Measurements from ENCODE around the gene CAMK1D. TPM values are rescaled to one million over a fixed set of nuclear protein-coding genes. Genes with fewer than 3 reads are reported as not detected.

CAMK1D gene
- total RNA-seq, 1 experiment from 2014 or later: 6.0 TPM

GRCh38 chr10:12507165-12507850, 158.0 kb downstream of the CAMK1D start:
- no peak overlapping the region for H3K4me2 ChIP-seq
- no peaks in the 10 kb centered on the region for H3K27me3 ChIP-seq (ENCODE audit: insufficient read depth, low read depth)
- H3K9me3 ChIP-seq (ENCODE audit: insufficient read depth, low read depth): no peaks in the 10 kb centered on the region
- no peaks in the 10 kb centered on the region for H3K79me2 ChIP-seq (ENCODE audit: low read depth)
- H4K20me1 ChIP-seq (ENCODE audit: insufficient read depth): no peaks in the 10 kb centered on the region
- DNase-seq: no peak
- H3K27ac ChIP-seq: no peak overlapping the region
- no peak for TF ChIP-seq EZH2 (IDR thresholded peaks at IDR 0.05; ENCODE audit: low read depth)
- no peak for TF ChIP-seq CTCF (conservative IDR thresholded peaks at IDR 0.05)
- H3K4me1 ChIP-seq (replicated peaks; ENCODE audit: insufficient read depth): peaks cover 9% of the 10 kb centered on the region; the same call in 1 of the 2 replicates
- H3K4me3 ChIP-seq: no peak overlapping the region
- intact Hi-C loops (cut with micrococcal nuclease; ENCODE audit: unreplicated experiment): no loop called here
- BruUV-seq (replicated peaks): no TSS peak
- no peak overlapping the region for H2AFZ ChIP-seq
- H3K9me2 ChIP-seq (ENCODE audit: insufficient read depth): no peaks in the 10 kb centered on the region
- no peaks in the 10 kb centered on the region for H3F3A ChIP-seq (ENCODE audit: insufficient read depth, low read depth)
- CTCF ChIA-PET: interaction anchor here (0.5 kb wide), 1 partner anchor 9 kb away, joined by 6 read pairs; no protein-coding TSS in a partner anchor
- no peaks in the 10 kb centered on the region for H3K36me3 ChIP-seq (ENCODE audit: low read depth)
- POLR2A ChIA-PET (ENCODE audit: unreplicated experiment): no interaction called here

- CTCF ChIA-PET: no interaction called here
- no peak overlapping the region for H3K4me3 ChIP-seq
Observed at GRCh38 chr10:12508165-12508564, 158.8 kb downstream of the CAMK1D start.

GRCh38 chr10:12509016-12509793, 159.9 kb downstream of the CAMK1D start:
- Histone ChIP-seq H3K4me3 (no peak overlapping the region), H3K27me3 (ENCODE audit: insufficient read depth, low read depth) (no peaks in the 10 kb centered on the region), H3K4me1 (replicated peaks; ENCODE audit: insufficient read depth) (no peaks in the 10 kb centered on the region), H3K27ac (no peak overlapping the region), H4K20me1 (ENCODE audit: insufficient read depth) (no peaks in the 10 kb centered on the region), H3K79me2 (ENCODE audit: low read depth) (no peaks in the 10 kb centered on the region), H3K4me2 (no peak overlapping the region), H3K9me2 (ENCODE audit: insufficient read depth) (no peaks in the 10 kb centered on the region), H3F3A (ENCODE audit: insufficient read depth, low read depth) (no peaks in the 10 kb centered on the region), H3K9me3 (ENCODE audit: insufficient read depth, low read depth) (no peaks in the 10 kb centered on the region), H3K36me3 (ENCODE audit: low read depth) (no peaks in the 10 kb centered on the region), H2AFZ (no peak overlapping the region)
- no TSS peak for BruUV-seq (replicated peaks)
- CTCF ChIA-PET: no interaction called here
- POLR2A ChIA-PET (ENCODE audit: unreplicated experiment): no interaction called here
- TF ChIP-seq CTCF (conservative IDR thresholded peaks at IDR 0.05) (no peak), EZH2 (IDR thresholded peaks at IDR 0.05; ENCODE audit: low read depth) (no peak)
- DNase-seq: no peak
- intact Hi-C loops (cut with micrococcal nuclease; ENCODE audit: unreplicated experiment): no loop called here

More at GRCh38 chr10:12508165-12508564, 158.8 kb downstream of the CAMK1D start:
- H3F3A ChIP-seq (ENCODE audit: insufficient read depth, low read depth): no peaks in the 10 kb centered on the region
- no peak overlapping the region for H3K4me2 ChIP-seq
- H3K36me3 ChIP-seq (ENCODE audit: low read depth): no peaks in the 10 kb centered on the region
- H3K9me3 ChIP-seq (ENCODE audit: insufficient read depth, low read depth): no peaks in the 10 kb centered on the region
- POLR2A ChIA-PET (ENCODE audit: unreplicated experiment): no interaction called here
- no peaks in the 10 kb centered on the region for H3K9me2 ChIP-seq (ENCODE audit: insufficient read depth)
- no peak overlapping the region for H2AFZ ChIP-seq
- no peaks in the 10 kb centered on the region for H3K79me2 ChIP-seq (ENCODE audit: low read depth)
- H3K27ac ChIP-seq: no peak overlapping the region
- intact Hi-C loops (cut with micrococcal nuclease; ENCODE audit: unreplicated experiment): no loop called here
- no peaks in the 10 kb centered on the region for H4K20me1 ChIP-seq (ENCODE audit: insufficient read depth)
- BruUV-seq (replicated peaks): no TSS peak
- H3K27me3 ChIP-seq (ENCODE audit: insufficient read depth, low read depth): no peaks in the 10 kb centered on the region
- peaks cover 7% of the 10 kb centered on the region; the same call in 1 of the 2 replicates for H3K4me1 ChIP-seq (replicated peaks; ENCODE audit: insufficient read depth)
- no peak for TF ChIP-seq EZH2 (IDR thresholded peaks at IDR 0.05; ENCODE audit: low read depth)
- TF ChIP-seq CTCF (conservative IDR thresholded peaks at IDR 0.05): no peak
- no peak for DNase-seq

Data from PC-9 (cell line).